AG04450 (cell line): ENCODE data around the gene SNX21. TPM values are rescaled to one million over a fixed set of nuclear protein-coding genes. Genes with fewer than 3 reads are reported as not detected.

Source experiments
- CTCF ChIA-PET: fragments of 300-600, 350-600 bp; formaldehyde crosslinking; extraction: SDS; loops from one replicate; lab custom pipeline; 2022; ENCODE audit warnings: antibody characterized with exemption, inconsistent platforms; lab: Charles Lee
- POLR2A ChIA-PET: fragments of 350-600 bp; formaldehyde crosslinking; extraction: SDS; loops from one replicate; lab custom pipeline; 2021; ENCODE audit warnings: antibody characterized with exemption, inconsistent platforms; lab: Yijun Ruan, JAX
- DNase-seq: peaks from one replicate; pipeline ENCODE4 v3.0.0-alpha.2; 2011; ENCODE audit warnings: low read depth, low spot score
- H3K27ac ChIP-seq: one replicate; pipeline ENCODE4 v1.5.1; 2012; ENCODE audit warnings: low read depth, low read length, control low read depth
- H3K27me3 ChIP-seq: one replicate; pipeline ENCODE4 v1.6.0; 2012; ENCODE audit warnings: low read length; ENCODE audit not compliant: control insufficient read depth, insufficient read depth
- H3K4me3 ChIP-seq: 2 replicates; pipeline ENCODE4 v1.5.1; 2011; ENCODE audit warnings: mild to moderate bottlenecking, low read depth, low read length, control low read depth
- H3K9me3 ChIP-seq: 2 replicates; pipeline ENCODE4 v1.5.1; 2012; ENCODE audit warnings: low read length; ENCODE audit not compliant: control insufficient read depth, insufficient read depth
- polyA plus RNA-seq: library from polyadenylated mRNA; depleted of rRNA; stranded (reverse); fragments of >200 nt; gene quantifications from 2 replicates; pipeline ENCODE4 v1.2.3, GENCODE V29; 2011
- TF ChIP-seq, protein P1 (sequence below): IDR thresholded peaks from 2 replicates; pipeline ENCODE4 v1.5.1; 2011; ENCODE audit warnings: low read depth, low read length, control low read depth, inconsistent platforms

SNX21 gene
- polyA plus RNA-seq, 1 experiment, result 9.2 TPM

DNA sequence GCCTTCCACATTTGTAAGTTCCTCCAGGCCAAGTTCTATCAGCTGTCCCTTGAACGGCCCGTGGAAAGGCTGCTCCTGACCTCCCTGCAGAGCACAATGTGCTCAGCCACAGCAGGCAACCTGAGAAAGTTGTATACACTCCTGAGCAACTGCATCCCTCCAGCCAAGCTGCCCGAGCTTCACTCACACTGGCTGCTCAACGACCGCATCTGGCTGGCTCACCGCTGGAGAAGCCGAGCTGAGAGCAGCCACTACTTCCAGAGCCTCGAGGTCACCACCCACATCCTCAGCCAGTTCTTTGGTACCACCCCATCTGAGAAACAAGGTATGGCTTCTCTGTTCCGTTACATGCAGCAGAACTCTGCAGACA is 49.5 kb downstream of the SNX21 start:
- DNase-seq, result no peak
- CTCF ChIA-PET, result interaction anchor here (1.3 to 1.7 kb wide), 2 partner anchors 8 to 87 kb away, joined by 3 to 8 read pairs; no protein-coding TSS in a partner anchor
- POLR2A ChIA-PET, result no interaction called here
- no peaks in the 10 kb centered on the region for H3K27me3 ChIP-seq
- no peak overlapping the region for H3K27ac ChIP-seq
- H3K4me3 ChIP-seq, result no peak overlapping the region
- H3K9me3 ChIP-seq, result no peaks in the 10 kb centered on the region
- TF ChIP-seq, protein P1, sequence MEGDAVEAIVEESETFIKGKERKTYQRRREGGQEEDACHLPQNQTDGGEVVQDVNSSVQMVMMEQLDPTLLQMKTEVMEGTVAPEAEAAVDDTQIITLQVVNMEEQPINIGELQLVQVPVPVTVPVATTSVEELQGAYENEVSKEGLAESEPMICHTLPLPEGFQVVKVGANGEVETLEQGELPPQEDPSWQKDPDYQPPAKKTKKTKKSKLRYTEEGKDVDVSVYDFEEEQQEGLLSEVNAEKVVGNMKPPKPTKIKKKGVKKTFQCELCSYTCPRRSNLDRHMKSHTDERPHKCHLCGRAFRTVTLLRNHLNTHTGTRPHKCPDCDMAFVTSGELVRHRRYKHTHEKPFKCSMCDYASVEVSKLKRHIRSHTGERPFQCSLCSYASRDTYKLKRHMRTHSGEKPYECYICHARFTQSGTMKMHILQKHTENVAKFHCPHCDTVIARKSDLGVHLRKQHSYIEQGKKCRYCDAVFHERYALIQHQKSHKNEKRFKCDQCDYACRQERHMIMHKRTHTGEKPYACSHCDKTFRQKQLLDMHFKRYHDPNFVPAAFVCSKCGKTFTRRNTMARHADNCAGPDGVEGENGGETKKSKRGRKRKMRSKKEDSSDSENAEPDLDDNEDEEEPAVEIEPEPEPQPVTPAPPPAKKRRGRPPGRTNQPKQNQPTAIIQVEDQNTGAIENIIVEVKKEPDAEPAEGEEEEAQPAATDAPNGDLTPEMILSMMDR, result no peak

DNA sequence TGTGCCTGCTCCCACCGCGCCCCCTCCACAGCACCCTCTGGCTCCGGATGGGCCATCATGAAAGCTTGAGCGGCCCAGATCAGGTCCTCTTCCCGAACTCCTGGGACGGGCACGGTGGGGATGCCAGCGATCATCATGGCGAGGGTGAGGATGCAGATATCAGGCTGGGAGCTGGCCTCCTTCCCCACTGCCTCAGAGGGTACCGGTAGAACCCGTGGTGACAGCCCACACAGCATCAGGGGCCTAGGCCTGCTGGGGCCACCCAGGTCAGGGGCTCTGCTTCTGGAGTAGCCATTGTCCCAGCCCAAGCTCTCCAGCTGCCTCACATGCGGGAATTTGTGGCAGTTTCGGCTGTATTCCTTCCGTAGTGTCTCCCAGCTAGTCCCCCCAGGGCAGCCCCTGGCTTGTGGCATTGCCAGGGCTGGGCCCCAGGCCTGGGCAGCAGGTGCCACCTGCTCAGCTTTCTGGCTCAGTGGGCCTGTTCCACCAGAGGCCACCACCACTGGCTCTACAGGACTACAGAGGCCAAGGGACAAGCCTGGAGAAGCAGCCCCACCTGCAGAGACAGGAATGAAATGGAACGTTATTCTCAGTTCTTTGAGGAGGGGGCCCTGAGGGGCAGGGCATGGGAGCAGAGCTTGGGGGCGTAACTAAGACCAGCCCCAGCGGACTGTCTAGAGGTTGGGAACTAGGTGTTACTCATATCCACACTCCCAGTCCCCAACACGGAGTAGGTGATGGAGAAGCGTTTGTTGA is 53.2 kb downstream of the SNX21 start:
- no peak for DNase-seq
- POLR2A ChIA-PET, result no interaction called here
- H3K9me3 ChIP-seq, result no peaks in the 10 kb centered on the region; the same call in 1 of the 2 replicates
- no peak overlapping the region for H3K4me3 ChIP-seq
- CTCF ChIA-PET, result no interaction called here
- no peaks in the 10 kb centered on the region for H3K27me3 ChIP-seq
- TF ChIP-seq, protein P1, result no peak
- H3K27ac ChIP-seq, result no peak overlapping the region

DNA sequence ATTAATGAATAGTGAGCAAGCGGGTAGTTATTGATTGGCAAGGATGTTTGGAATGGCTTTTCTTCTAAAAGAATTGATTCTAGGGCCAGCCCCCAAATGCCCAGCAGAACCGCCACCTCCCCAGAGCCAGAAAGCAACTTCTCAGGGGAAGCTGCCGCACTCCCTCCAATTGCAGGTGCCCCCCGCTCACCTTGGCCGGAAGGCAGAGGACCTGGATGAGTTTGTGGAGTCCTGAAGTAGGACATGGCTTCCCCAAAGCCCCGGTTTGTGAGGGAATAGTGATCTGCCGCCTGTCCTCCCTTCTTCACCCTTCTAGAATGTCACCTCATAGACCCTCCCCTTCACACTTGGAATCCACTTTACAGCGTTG is 53.7 kb downstream of the SNX21 start, which contains the start of gene SPATA25:
Gene SPATA25 (minus strand): TSS at position 277 of the 370 bp plus-strand sequence. CDS start 32 bp downstream, at position 245.
- ChIA-PET CTCF (no interaction called here), POLR2A (no interaction called here)
- Histone ChIP-seq H3K4me3 (no peak within 1 kb of the TSS), H3K9me3 (no peaks in the 10 kb centered on the region; the same call in 1 of the 2 replicates), H3K27me3 (no peaks in the 10 kb centered on the region), H3K27ac (no peak within 1 kb of the TSS)
- DNase-seq, result no peak
- TF ChIP-seq, protein P1, result no peak

DNA sequence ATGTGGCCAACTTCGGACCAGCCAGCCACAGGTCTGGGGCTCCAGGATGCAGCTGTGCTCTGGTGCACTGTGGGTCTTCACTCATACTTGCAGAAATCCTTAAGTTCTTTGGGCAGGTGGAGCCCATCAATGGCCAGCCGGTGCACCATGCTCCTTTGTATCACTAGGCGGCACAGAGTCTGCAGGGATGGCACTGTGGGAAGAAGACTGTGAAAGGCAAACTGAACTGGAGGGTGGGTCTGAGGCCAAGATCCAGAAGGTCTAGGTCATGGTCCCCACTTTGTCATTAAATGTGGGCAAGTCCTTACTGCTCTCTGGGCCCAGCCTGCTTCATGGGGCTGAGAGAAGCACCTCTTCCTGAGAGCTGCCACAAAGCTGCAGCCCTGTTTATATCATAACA is 55.1 kb downstream of the SNX21 start:
- Histone ChIP-seq H3K27ac (no peak overlapping the region), H3K27me3 (no peaks in the 10 kb centered on the region), H3K9me3 (no peaks in the 10 kb centered on the region; the same call in 1 of the 2 replicates), H3K4me3 (no peak overlapping the region)
- TF ChIP-seq, protein P1, result no peak
- ChIA-PET CTCF (interaction anchor here (1.5 to 3.4 kb wide), 4 partner anchors 20 to 81 kb away, joined by 3 to 31 read pairs (median 11); partner anchors contain the start of gene PCIF1), POLR2A (no interaction called here)
- DNase-seq, result no peak
